Measurements from ENCODE around the gene GRHL1.
A peak's percentile ranks its signal among the peaks of the same experiment; 100 is the strongest.
"Not testable (repeated sequence)": the region's sequence is repeated elsewhere in the genome, so short reads cannot be mapped to it uniquely, and the experiment has no call there.

Gene GRHL1

DNA sequence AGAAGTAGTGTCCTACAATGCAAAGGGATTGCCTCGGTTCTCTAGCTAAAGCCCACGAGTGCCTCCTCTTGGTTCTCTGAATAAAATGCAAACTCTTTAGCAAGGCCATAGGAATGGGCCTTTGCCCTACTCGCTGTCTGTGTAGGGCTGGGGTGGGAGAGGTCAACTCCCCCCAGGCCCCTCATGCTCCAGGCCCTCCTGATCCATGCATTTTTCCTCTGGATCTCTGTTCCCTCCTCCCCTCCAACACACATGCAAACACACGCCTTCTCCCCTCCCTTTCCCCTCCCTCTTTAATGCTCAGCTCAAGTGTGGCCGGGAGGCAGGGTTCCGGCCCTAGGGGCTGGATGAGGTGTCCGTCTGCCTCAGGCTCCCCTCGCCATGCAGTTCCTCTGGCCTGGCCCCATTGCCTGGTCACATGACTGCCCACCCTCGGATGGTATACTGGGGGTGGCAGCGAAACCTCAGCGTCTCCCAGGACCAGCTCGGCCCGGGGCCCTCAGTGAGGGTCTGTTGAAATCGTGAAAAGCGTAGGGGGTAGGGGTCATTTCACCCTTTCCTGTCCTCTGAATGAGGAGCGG is 77.0 kb downstream of the GRHL1 start:
- no peak for DNase-seq

DNA sequence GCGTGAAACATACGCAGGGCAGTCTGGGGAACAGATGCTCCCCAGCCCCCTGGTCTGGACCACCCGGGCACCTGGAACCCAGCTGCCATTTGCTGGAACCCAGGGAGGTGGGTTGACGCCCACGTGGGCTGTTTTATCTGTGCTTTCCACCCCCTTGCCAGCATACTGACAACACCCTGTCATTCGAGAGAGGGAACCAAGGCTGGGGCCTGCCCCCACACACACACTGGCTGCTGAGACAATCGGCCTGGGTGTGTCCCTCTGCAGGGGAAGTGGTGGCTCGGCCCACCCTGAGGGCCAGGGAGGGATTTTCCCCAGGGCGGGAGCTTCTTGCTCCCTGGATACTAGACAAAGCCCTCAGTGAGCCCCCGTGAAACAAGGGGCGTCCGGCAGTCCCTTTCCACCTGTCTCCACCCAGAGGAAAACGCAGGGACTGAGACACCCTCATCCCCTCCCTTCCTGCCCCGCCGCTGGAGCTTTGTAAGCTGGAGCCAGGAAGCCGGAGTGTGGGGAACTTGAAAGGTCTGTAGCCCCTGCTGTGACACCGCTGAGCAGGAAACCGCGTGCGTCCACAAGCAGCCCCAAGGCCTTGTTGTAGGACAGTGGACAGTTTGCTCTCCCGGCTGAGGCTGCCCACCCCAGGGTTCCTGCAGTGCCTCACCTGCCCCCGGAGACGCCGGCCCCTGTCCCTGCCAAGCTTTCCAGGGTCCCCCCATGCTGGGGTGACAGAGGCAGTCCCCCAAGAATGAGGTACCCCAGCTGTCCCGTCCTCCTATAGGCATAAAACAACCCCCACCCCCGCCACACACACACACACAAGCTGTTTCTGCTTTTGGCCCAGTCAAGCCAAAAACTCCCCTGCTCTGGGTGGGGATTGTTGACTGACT is 77.7 kb downstream of the GRHL1 start:
- DNase-seq = peak; percentile 44

DNA sequence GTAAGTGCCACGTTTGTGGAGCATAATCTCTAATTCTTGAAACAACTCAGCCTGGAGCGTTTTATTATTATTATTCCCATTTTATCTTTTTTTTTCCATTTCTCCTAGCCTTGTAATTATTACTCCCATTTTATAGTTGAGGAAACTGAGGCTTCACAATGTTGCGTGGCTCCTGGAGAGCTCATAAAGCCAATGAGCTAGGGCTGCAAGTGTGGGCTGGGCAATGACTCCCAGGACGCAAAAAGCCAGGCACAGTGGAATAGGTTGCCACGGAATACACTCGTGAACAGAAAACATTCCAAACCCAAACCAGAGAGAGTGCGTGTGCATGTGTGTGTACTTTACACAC is 78.4 kb downstream of the GRHL1 start:
- DNase-seq = no peak

DNA sequence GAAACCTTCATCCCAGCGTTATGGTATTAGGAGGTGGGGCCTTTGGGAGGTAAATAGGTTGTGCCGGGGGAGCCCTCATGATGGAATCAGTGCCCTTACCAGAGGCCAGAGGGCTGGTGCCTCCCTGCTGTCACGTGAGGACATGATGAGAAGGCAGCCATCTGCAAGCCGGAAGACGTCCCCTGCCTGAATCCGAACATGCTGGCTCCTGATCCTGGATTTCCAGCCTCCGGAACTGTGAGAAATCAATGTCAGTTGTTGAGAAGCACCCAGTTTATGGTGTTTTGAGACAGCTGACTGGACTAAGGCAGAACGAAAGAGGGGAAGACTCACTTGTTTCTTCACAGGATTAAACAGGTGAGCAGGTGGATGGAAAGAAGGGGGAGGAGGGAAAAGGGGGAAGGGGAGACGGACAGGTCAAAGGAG is 78.8 kb downstream of the GRHL1 start:
- no peak for DNase-seq

DNA sequence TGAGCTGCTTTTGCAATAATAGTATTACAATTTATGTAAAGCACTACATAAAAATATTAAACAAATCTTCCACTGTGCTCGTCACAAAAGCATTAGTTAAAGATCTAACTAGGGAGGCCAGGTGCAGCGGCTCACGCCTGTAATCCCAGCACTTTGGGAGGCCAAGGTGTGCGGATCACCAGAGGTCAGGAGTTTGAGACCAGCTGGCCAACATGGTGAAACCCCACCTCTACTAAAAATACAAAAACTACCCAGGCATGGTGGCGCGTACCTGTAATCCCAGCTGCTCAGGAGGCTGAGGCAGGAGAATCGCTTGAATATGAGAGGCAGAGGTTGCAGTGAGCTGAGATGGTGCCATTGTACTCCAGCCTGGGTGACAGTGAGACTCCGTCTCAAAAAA is 79.3 kb downstream of the GRHL1 start:
- not testable (repeated sequence) for DNase-seq

DNA sequence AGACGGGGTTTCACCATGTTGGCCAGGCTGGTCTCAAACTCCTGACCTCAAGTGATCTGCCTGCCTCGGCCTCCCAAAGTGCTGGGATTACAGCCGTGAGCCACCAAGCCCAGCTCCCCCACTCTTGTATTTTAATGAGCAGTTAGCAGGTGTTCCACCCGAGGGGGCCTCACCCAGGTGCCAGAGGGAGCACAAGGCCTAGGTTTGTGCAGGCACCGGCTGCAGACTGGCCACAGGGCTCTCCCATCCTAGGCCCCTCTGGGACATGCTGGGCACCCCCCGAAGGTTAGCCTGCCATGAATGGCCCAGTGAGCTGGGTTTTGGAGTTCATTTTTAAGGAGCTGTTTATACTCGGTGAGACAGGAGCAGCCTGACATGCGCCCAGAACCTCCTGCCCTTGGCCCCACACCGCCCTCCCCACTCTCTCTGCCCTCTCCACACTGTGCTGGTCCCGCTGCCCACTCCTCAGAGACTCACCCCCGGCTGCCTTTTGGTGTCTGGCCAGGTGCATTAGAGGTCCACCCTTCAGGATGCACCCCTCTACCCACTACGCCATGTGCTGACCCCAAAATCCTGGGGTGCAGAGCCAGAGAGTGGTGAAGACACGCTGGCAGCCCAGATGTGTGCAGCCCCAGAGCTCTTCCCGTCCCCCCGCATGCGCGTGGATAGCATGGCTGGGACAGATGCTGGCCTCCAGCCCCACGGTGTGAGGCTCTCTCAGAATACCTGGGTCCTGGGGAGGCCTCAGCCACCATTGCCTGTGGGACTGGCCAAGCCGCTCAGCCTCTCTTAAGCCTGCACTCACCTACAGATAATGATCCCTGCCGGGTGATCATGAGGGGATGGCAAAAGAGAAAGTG is 80.6 kb downstream of the GRHL1 start:
- no peak for DNase-seq

DNA sequence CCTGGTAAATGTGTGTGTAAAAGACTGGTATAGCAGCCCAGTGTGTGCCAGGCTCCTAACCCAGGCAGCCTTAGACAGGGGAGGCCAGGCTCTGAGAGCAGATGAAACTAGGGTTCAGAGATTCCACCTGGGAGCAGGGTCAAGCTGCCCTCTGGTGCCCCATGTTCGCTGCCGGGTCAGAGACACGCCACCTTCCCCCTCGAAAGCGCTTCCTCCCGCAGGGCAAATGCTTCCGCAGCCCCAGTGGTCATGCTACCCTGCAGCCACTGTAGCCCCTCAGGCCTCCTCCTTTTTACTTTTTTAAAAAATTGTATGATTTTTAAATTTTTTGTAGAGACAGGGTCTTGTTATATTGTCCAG is 81.2 kb downstream of the GRHL1 start:
- DNase-seq = no peak

DNA sequence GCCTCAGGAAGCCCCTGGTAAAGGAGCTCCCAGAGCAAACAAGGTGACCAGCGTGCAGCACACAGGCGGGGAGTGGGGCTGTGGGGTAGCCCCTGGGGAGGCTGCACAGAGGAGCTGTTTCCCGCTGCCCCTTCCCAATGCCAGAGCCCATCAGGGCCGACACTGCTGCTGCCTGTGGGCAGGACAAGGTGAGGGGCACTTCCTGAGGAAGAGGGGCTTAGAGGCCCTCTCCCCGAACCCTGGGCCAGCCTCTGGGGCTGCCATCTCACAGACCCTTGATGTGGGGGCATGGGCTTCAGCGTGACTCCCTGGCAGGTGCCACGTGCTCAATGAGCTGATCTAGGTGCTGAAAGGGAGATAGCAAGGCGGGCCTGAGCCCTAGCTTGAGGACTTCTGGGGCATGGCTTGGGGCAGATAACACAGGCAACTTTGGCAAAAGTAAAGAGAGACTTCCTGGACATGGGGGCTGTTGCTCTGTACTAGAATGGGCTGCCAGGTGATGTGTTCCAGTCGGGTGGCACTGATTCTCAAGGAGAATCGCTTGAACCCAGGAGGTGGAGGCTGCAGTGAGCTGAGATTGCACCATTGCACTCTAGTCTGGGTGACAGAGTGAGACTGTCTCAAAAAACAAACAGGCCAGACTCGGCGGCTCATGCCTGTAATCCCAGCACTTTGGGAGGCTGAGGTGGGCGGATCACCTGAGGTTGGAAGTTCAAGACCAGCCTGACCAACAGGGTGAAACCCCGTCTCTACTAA is 81.9 kb downstream of the GRHL1 start:
- no peak for DNase-seq

DNA sequence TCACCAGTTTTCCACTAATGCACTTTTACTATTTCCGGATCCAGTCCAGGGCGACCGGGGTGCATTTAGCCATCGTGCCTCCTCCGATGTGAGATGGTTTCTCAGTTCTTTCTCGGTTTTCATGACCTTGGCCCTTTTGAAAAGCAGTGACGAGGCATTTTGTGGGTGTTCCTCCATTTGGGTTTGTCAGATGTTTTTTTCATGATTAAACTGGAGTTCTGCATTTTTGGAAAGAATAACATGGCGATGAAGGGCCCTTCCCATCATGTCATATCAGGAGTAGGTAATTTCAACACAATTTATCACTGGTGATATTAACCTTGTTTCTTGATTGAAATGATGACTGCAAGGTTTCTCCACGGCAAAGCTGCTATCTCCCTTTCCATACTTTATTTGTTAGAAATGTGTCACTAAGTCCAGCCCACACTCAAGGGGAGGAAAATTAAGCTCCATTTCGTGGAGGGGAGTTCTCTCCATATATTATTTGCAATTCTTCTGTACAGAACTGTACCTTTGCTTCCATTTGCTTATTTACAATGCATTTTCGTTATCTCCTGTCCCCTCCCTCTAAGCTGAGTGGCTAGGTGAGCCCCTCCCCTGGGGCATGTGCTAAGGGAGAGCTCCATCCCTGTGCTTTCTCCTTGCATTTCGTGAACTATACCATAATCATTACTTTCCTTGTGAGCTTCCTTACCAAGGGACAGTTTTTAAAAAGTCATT is 83.0 kb downstream of the GRHL1 start:
- DNase-seq = no peak

DNA sequence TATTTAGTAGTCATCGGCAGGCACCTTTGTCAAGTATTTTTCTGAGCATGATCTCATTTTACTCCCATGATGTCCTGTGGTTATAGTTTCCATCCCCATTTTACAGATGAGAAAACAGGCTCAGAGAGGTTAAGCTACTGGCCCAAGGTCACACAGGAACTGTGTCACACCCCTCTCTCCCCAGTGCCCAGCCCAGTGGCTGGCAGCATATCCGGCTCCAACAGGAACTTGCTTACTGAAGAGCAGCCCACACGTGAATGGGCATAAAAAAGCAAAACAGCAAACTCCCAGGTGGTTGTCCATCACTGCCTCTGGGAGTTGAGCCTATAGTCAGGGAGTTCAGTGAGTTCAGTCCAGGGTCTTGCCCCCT is 83.5 kb downstream of the GRHL1 start:
- no peak for DNase-seq

DNA sequence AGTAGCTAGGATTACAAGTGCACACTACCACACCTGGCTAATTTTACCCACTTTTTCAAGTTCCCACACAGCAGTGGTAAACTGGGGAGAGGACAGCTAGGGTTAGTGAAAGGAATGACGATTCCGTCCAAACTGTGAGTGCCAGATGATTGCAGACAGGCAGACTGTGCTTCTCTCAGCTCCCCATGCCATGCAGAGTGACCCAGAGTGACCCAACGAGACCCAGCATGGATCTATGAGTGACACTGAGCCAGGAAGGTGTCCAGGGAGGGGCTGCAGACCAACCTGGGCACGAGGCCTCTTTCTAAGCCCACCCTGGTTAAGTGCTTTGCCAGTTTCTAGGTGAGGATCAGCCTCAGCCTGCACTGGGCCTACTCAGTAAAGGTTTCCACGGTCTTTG is 84.1 kb downstream of the GRHL1 start:
- DNase-seq = no peak

DNA sequence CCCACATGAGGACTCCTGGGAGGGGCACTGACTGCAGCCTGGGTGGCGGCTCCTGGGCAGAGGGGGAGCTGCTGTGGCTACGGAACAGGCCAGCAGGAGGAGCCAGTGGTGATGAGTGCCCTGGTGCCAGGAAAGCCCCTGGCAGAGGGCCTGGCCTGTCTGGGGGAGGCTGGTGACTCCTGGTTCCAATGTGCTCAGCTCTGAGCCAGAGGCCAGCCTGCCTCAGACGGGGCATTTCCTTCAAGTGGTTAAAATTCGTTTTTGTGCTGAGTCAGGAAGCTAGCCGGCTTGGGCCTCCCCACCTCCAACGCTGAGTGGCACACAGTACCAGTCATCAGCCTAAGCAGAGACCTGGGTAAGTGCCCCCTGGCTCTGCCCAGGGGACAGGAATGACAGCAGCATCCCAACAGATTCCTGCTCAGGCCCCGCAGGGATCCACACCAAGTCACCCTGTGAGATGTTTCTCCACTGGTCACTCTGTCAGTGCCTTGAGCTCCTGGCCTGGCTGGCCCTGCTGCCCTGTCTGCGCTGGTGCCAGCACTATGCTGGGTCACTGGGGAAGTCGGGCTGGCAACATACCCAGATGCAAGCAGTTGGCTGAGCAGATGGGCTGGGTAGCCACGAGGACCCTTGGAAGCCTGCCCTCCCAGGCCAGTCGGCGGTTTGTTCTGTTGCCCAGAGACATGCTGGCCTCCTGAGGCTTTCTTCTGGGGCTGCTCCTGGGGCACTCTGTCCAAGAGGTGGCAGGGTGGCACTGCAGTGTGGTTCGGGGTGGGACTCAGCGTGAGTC is 84.8 kb downstream of the GRHL1 start:
- DNase-seq = peak; percentile 56

DNA sequence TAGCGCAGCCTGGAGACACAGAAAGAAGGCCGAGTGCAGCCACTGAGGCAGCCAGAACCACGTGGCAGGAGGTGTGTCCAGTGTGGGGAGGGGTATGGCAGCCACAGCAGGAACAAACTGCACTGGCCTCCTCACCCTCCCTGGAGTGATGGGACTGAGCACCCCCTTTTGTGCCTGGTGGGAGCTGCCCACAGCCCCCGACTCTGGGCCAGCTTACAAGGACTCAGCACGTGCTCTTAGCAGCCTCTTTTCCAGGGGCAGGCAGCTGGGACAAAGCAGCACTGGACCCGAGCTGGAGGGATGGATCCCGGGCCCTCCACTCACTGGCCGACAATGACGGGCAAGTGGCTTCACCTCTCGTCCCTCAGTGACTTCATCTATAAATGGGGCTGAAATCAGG is 86.6 kb downstream of the GRHL1 start:
- DNase-seq = no peak

DNA sequence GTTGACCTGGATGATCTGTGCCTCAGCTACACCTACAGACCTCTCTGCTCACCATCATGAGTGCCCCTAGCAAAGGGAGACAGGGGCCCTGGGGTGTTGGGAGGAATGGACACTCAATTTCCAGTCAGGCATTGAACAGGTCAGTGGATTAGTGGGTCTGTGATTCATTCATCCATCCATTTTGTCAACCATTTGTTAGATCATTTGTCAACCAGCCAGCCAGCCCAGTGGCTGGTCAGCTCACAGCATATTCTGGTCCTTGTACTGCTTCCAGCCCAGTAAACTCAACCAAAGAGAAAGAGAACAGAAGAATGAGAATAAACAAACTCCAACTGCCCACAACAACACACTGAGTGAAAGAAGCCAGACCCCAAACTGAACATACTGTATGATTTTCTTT is 87.2 kb downstream of the GRHL1 start:
- DNase-seq = no peak

DNA sequence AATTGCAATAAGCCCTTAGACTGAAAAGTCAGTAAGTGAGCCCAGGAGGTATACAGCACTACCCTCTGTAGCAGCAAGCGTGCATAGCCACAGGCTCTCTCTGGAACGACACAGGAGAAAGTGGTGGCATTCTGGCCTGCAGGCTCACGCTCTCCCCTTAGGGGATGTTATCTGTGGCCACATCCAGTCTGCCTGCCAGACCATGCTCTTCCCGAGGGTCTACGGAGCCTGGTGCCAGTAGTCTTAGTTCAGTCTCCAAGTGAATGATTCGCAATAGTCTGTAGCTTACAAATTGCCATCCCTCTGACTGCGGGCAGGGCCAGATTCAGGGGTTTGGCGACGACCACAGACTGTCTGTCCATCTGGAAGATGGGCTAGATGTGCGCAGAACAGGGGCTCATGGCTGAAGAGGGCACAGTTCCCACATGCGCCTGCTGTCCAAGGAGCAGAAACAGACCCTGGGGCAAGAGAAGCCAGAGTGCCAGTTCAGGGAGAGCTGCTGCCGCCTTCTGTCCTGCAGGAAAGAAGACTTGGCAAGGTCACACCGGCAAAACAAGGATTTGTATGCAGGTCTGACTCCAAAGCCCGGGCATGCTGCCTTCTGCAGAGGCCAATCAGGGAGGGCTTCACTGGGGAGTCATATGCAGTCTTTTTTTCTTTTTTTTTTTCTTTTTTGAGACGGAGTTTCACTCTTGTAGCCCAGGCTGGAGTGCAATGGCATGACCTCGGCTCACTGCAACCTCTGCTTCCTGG is 88.3 kb downstream of the GRHL1 start:
- DNase-seq = no peak

DNA sequence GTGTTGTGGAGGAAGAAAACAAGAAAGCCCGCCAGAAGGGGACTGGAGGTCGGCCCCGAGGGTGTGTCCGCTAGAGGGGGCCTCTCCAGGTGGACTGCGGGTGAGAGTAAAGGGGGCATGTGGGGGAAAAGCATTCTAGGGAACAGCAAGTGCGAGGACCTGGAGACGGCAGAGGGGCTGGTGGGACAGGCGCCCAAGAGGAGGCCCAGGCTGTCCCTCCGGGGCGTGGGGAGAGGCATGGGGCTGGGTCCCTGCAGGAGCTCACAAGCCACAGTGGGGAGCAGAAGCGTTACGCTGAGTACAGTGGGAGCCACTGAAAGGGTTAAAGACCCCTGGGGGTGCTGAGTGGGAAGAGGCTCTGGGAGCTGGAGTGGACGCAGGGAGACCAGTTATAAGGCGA is 90.2 kb downstream of the GRHL1 start:
- DNase-seq = no peak

DNA sequence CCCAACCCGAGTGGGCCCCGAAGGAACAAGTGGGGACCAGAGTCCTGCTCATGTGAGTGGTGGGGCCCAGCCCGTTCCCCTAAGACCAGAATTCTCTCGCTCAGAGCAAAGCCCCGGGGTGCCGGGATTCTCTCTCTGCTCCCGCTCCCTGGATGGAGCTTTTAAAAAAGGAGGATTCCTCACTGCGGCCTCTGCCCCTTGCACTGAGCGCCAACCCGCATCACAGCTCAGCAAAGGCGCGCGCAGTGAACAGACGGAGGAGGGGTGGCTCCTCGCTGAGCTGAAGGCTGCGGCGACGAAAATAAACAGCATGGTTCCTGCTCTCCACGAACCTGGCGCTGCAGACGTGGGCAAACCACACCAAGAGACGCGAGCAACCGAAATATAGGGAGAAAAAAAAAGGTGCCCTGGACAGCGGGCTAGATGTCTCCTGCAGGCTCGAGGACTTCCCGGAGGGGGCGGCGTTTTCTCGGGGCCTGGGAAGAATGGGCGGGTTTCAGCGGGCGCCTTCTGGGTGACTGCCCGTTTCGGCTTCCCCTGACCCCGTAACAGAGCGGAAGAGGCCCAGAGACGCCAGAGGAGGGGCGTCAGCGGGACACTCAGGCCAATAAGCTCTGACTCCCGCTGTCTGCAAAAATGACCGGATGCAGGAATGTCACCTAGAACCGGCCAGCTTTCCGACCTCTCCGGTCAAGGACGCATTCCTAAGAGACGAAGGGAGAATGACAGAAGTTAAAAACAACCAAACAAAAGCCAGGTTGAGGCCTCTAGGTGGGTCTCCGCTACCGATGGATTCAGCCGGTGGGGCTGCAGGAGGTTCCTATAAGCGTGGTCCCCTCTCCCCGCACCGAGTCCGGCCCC is 91.0 kb downstream of the GRHL1 start:
- peak; percentile 42 for DNase-seq

DNA sequence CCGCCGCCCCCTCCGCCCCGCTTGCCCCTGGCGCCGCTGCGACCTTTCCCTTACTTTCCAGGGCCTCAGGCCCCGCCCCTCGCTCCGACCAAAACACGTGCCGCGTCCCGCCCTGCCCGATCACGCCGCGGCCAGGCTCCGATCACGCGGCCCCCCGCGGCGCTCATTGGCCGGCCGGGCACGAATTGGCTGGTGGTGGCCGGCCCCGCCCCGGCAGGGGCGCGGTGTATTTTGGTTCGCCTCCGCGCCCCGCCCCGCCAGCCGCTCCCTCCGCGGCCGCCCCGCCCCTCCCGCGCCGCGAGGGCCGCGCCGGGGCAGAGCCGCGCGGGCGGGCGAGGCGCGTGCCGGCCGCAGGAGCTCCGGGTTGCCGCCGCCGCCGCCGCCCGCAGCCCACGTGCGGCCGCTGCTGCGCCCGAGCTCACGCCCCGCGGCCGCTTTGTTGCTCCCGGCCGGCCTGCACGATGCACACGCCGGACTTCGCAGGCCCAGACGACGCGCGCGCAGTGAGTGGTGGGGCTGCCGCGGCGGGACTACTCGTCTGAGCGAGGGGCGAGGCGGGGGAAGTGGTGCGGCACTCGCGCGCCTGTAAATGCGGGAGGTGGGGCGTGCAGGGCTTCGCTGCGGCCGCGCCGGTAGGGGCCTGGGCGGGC is 91.9 kb downstream of the GRHL1 start, which contains the start of gene KLF11:
Gene KLF11, plus strand, starts transcription at position 295 of the 650 bp plus-strand sequence. Its CDS starts 167 bp downstream, at position 462.
- DNase-seq = peak; percentile 86

Measured in activated naive CD4-positive, alpha-beta T cell treated with Interleukin-2 at 50 U/mL for 16 hours (primary cell).